Suppressor macrophage treated with lipopolysaccharide for 1 hour (primary cell): ENCODE measurements around the gene SEMA4D.

ENCODE experiments used
- DNase-seq, 3 donors: peaks; one replicate each; pipeline ENCODE4 v3.0.0-alpha.2; 2020 to 2022

SEMA4D gene

DNA sequence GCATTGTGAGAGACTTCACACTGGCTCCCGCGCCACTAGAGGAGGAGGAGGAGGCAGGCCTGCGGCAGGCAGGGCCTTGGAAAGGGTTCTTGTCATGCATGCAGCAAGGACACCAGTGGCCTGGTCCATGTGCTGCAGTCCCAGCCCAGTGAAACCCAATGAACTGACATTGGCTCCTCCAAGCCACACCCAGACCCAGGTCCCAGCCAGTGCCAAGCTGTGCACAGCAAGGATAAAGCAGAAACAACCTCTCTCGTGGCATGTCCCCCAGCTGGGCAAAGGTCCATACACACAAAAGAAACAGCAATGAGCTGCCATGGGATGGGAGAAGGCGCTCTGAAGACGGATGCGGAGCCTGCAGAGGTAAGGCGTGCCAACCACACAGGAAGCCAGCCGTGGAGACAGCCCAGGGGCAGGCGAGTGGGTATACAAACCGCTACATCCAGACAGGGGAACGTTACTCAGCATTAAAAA, 89.2 kb downstream of the SEMA4D start:
- no peak for DNase-seq

DNA sequence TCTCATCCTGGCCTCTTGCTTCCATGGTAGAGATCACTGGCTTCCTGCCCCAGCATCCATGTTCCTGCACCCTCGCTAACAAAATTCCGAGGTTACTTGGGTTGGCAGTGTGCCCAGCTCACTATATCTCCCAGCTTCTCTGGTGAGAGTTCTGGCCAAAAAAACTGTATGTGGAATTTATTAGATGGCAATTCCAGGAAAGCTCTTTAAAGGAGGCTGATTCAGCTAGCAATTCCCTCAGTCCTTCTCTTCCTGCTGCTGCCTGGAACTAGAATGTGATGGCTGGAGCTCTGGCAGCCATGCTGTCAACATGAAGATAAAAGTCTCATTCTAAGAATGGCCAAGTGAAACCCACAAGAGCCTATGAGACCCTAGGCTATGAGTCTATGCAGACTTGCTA, 90.8 kb downstream of the SEMA4D start:
- DNase-seq, result no peak

DNA sequence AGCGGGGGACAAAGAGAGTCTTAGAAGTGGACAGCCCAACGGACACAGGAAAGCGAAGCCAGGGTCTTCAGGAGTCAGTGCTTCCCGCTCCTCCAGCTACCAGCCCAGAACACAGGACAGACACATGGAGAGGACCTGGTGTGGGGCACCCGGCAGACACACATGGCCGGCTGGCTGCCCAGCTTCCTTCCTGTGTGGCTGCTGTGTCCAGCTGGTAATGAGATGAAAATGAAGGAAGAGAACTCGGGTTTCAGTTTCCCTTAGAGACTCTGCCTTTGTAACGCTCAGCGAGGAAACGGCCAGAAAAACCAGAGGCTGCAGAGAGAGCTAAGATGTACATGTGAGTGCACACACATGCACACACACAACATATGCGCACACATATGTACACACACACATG, 92.1 kb downstream of the SEMA4D start:
- DNase-seq, result peak; percentile 74 to 79 (median 74)

DNA sequence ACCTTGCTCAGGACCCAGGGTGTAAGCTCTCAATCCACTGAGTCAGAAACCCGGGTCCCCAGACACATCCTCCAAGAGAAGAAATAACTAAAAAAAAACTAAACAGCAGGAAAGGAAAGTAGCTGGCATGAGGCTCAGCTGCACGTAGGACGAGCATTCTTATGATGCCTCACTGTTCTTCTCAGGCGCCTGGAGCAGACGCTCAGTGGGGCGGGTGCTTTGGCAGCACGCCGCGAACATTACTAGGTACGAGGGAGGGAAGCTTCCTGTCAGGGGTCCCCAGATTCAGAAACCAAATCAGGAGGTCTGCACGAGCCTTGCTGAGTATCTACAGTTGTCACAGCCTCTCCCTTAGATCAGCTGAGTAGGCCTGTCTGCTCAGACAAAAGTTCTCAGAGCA, 93.8 kb downstream of the SEMA4D start:
- no peak for DNase-seq

DNA sequence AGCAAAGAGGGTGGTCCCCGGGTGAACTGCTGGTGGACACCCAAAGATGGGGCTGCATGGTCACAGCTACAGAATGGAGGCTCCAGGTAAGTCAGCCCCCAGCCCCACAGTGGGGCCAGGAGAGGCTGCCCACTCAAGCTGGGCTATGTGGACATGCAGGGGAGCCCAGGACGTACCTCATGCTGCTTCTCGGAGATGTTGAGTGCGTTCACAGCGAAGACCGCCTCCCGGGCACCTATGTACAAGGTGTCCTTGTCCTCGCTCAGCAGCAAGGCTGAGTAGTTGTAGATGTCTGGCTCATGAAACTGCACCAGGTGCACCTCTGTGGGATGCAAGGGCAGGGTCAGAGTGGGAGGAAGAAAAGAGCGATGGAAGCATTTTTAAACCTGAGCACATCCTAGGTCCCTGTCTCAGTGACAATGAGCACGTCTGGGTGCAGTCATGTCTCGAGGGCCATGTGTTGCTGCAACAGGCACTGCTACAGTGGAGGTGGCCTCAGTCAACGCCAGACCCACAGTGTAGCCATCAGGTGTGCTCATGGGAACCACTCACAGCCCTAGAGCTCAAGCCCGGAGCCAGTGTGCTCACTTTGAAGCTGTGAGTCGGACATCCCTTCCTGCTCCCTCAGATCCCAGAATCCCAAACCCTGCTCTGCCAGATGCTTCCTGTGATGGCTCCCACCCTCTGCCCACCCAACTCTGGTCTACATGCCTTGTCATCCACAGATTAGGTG, 95.1 kb downstream of the SEMA4D start:
- DNase-seq, result no peak

DNA sequence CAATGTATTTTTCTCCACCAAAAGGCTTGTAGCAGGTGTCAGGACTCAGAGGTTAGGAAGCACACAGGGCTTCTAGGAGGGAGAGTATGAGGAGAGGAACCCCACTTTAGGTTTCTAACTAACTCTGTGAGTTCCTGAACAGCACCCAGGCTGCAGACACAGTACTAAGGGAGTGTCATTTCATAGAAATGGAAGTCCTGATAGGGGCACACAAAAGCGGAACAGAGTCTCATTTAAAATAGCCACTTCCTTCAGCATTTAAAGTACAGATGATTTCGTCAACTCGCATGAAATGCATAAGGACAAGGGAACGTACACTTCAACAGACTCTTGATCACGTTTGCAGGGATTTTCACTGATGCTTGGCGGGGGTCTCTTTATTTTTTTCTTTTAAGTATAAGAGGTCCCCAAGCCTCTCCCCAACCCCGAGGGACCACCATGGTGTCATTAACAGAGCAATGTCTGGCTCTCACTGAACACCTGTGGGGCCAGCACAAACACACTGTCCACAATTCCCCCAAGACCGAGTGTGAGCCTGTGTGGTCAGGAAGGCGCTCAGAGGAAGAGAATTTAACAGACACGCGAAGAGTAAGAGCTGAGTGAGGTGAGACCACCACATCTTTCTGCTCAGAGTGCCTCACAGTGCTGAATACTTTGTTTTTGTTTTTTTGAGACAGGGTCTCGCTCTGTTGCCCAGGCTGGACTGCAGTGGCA, 97.4 kb downstream of the SEMA4D start:
- peak; percentile 76 to 89 (median 86) for DNase-seq

DNA sequence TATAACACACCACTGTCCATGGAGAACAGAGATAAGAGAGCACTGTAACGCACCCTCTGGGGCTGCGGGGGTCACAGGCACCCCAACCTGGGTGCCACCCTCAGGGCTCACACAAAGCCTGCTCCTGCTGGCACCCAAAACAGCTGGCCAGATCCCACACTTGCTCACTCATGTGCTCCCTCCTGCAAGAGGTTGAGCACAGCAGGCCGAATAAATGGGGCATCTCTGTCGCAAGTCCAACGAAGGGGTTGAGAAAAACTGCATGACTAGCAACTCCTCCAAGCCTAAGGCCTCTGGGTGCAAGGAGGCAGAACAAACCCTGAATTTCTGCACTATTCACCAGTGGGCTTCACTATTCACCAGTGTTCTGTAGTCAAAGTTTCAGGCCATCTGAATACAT, 99.3 kb downstream of the SEMA4D start:
- DNase-seq, result no peak

DNA sequence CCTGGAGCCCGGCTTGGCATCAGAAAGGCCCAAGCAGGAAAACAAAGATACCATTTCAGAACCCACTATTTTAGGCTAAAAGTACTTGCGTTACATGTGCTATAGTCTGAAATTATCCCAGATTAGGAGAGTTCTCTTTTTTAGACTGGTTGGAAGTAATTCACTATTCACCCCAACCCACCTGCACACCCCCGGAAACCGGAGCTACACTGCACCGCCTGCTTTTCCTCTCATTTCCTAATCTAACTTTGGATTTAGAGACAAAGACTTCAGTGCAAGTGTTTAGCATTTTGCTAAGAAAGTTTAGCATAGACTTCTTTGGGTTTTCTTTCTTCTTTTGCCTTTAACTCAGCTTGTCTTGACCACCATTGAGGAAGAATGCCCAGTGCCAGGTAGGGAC, 100.4 kb downstream of the SEMA4D start:
- no peak for DNase-seq

DNA sequence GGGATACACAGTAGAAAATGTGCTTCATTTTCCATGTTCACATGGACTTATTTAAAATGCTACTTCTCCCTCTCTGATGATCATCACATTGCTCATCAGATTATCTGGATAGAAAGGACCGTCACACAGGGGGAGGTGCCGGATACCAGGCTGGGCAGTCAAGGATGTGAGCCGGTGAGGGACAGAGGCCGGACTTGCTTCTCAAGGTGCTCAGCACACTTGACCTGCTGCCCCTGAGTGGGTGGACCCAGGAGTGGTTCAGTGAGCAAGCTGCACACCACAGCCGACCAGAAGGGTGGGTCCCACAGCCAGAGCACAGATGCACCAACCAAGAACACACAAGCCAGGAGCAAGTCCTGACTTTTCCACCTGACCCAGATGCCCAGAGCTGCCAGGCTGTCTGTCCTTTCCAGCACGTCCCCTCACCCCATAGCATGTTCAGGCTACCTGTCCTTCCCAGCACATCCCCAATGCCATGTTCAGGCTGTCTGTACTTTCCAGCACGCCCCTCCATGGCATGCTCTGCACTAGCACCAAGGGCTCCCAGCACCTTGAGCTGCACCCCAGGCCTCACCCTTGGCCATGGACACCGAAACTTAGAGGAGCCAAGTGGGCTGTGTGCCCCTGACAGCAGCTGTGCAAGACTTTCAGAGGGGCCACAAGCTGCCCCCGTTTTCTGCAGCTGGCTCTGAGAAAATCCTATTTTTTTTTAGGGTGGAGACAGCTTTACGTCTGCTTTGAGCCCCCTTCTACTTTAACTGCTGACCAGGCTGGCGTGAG, 101.8 kb downstream of the SEMA4D start:
- DNase-seq, result no peak

DNA sequence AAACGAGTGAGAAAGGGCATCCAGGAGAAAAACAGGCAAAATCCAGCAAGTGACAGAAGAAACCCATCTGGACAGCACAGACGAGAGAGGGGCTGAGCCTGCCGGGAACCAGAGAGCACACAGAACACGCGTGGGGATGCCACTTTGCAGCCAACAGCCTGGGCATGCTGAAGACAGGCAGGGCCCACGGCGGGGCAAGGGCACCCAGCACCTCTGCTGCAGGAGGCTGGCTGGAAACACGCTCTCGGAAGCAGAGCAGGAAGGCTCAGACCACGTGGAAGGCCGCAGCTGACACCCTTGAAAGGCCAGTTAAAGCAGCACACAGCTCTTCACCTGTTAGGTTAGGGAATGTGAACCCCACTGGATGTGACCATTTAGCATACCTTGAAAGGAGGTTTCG, 103.5 kb downstream of the SEMA4D start:
- no peak for DNase-seq

DNA sequence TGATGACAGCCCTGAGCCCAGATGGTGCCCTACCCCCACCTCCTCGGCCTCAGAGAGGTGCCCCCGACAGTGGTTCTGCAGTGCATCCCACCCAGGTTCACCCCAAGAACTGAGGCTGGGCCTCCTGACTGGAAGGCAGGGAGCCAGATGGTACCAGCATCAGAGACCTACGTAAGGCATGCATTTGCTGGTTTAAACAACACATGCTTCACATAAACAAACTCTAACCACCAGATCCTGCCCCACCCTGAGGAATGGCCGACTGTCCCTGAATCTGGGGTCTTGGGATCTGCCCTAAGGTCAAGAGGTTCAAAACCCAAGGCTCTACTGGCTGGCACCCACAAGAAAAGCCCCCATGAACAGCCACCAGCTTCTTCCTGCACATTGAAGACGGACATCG, 106.3 kb downstream of the SEMA4D start:
- no peak for DNase-seq

DNA sequence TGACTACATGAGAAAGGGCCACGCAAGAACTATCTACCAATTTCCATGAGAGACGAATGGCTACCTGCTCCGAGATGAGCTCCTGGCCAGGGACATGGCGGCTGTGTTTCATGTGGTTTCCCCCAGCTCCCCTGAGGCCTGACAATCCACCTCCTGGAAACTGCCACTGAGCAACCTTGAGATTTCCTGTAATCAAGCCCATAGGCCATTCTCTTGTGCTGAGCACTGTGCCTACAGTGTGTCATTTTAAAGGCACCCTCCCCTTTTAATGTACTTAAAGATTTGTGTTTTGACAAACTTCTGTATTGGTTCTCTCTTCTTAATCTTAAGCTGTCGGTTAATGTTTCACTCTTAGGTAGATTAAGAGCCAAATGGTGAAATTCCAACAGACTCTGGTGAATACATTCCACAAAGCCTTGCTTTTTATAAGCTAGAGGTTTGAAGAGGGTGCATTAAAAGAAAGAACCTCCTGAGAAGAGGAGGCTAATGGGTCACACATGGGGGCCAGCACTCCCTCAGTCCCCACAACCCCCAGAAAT, 107.3 kb downstream of the SEMA4D start:
- DNase-seq, result no peak

DNA sequence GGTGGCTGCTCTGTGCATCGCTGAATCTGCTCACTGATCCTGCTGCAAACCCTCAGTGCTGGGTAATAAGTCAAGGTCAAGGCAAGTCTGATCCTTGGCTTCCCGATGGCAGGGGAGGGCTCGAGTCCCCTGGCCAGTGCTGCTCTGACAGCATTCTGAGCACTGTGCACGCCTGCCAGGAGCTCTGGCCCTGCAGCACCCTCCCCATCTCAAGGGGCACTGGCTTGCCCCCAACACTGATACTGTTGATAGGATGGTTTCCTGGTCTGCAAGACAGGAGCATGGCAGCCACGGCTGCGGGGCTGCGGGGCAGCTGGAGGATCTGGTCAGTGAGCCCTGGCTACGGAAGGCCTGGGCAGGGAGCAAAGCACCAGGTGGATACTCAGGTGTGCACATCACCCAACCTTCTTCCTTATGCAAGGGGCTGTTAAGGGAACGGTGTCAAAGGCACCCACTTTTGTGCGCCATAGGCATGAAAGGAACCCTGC, 107.8 kb downstream of the SEMA4D start:
- no peak for DNase-seq

DNA sequence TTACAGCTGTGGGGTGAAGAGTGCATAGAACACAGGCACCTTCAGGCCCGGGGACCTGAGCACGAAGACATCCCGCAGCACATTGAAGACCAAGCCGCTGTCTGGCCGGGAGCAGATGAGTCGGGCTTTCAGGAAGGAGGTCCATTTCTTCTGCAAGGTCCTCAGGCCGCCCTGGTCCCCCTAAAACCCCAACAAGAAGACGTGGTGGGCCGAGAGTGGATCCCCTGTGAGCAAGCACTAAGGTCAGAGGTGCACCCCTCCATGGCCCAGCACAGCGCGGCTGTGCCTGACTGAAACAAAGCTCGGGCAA, 109.1 kb downstream of the SEMA4D start:
- DNase-seq, result no peak

DNA sequence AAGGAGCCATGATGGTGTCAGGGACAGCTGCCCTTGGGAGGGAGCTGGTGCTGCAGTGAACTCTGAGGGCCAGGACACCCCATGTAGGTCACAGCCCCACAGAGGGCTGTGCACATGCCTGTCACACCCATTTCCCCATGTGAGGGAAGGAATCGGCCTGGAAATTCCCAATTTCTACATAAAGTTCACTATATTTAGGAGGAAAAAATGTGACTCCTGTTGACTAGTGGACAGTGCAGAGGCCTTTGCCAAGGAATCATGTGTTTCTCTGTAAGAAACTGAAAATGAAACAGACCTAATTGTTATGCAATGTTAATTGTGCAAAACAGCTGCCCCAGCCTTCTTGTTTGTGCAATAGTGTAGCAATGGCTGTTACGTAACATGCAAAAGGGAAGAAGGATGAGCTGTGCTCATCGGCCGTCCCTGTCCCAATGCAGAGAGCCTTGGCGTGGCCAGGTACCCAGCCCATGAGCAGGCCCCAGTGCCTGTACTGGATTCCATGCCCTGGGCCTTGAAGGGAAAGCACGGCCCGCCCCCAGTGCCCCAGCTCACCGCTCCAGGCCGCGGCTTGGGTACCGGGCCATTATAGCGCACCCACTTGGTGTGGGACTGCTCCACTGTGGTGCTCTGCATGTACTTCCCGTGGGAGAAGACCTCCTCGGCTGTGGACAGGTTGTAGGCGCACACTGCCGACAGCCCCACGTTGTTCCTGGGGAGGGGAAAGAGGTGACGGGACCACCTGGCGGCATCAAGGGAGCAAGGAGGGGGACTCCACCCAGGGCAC, 109.6 kb downstream of the SEMA4D start:
- DNase-seq, result peak; percentile 90 to 99 (median 99)

DNA sequence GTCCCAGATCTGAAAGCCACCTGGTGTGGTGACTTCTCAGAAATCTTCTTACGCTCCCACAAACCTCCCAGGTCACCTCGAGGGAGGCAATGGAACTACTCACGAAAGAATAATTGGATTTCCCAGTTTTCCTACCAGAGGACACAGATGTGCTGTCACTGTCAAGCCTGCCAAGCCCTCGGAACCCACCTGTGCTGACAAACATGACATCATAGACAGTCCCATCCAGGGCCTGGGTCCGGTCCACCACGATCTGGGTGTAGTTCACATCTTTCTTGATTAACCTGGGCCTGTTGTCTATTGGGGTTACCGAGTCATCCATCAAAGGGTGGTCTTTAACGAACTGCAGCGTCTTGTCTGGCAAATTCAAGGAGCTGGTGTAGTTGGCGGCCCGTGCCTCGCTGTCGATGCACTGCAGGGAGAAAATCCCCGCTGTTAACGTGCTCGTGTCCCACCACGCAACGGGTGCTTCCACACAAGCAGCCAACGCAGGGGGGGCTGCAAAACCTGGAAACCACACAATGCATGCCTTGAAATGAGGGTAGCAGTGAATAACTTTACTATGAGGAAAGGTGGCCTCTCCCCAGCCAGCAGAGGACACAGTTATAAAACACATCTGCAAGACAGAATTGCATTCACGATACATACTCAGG, 110.6 kb downstream of the SEMA4D start:
- no peak for DNase-seq

DNA sequence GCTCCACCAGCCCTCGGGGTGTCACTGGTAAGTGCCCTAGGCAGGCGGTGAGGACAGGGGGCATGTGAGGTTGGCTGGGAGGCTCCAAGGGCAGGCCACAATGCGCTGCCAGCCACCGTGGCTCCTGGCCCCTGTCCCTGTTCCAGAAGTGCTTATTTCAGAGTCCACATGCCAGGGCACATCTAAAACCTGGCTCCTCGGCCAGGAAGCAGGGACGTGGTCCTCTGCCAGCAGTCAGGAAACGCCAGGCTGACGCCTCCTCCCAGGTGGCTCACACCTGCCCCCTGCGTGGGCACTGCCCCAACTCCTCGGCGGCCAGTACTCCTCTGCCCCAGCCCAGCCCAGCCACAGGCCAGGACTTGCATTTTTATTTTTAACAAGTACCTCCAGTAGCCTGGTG, 111.1 kb downstream of the SEMA4D start:
- DNase-seq, result no peak

DNA sequence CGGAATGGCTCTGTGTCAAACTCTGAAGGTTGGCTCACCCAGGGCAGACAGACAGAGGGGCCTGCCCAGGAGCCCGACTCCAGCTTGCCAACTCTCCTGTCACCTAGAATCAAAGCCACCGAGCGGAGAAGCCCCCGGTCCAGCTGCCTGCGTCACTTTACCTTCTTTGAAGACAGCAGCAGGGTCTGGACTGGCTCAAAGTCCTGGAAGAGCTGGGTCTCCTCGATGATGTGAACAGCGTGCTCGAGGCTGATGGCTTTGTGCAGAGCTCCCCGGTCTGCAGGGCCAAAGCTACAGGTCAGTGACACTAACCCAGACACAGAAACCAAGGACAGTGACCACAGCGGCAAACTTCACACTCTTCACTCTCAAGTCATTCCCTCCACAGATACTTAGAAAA, 111.7 kb downstream of the SEMA4D start:
- DNase-seq, result no peak

DNA sequence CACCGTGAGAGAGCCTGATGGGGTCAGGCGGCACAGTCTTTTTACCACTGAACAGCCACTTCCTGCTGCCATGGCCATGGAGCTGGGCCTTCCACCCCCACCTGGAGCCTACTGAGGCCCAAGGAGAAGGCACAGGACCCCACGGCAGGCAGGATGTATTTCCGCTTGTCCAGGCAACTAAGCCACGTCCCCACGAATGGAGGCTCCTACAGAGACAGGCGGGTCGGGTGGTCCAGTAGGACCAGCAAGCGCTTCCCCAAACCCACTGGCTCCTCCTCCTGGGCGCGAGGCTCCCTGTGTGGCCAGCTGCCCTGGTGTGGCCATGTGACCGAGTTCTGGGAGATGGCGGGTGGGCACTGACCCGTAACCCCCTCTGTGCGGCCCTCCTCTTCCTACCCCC, 113.1 kb downstream of the SEMA4D start:
- no peak for DNase-seq

DNA sequence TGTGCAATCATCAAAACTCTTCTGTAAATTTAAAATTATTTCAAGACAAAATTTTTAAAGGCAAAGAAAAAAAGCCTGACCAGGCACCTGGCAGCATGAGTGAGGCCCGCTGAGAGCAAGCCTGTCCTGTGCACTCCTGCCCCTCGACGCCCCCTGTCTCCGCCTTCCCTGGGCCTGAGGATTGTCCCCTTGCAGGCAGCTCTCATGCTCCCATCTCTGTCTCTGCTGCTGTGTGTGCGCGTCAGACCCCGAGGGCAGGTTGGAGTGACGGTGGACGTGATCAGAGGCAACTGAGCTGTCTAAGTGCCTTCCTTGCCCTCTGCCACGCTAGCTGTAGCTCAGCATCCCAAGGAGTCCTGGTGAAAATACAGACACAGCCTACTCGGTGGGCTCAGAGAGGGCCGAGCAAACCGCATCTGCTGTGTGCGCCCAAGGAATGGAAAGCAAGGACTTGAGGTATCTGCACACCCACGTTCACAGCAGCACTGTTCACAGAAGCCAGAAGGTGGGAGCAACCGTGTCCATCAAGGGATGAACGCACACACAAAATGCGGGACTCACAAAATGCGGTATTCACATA, 114.1 kb downstream of the SEMA4D start:
- DNase-seq, result no peak

DNA sequence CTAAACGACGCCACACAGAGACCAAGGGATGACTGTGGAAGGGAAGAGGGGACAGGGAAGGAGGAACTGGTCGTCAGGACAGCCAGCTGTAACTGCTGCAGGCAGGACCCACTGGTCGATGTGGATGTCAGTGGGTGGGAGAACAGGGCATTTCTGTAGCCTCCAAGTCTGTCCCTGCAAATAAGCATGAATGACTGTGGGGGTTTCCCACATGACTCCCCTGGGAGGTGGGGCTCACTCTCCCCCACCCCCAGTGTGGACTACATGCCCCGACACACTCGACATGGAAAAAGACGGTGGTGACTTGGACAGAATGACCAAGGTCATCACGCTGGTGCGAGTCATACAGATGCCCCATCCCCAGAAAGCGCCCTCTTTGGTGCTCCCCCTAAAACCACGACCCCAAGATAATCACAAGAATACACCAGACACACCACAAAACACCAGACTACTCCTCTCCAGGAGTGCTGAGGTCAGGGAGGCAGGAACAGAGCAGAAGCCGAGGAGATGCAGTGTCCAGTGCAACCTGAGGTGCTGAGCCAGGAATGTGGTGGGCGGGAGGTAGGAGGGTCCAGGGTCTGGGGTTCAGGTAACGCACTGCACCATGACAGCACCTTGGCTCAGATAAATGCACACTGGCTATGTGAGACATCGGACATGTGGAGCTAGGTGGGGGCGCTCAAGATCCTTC, 114.7 kb downstream of the SEMA4D start:
- peak; percentile 19 to 31 (median 29) for DNase-seq
